Testis (tissue), 3 donors: ENCODE measurements around the gene GPC1. TPM values are rescaled to one million over a fixed set of nuclear protein-coding genes. Genes with fewer than 3 reads are reported as not detected.
A peak's percentile ranks its signal among the peaks of the same experiment; 100 is the strongest.

Source experiments
- DNase-seq: peaks from one replicate; pipeline ENCODE4 v3.0.0-alpha.2; 2019
- H3K27ac ChIP-seq, 2 donors: fragments of 200-600 bp; sonication (generic); one replicate each; pipeline ENCODE4 v1.5.1; 2019
- H3K27me3 ChIP-seq: fragments of 200-600 bp; sonication (generic); one replicate; pipeline ENCODE4 v1.5.1; 2019
- H3K36me3 ChIP-seq: fragments of 200-600 bp; sonication (generic); one replicate; pipeline ENCODE4 v1.5.1; 2017; ENCODE audit warnings: low read depth; ENCODE audit errors: missing control alignments
- H3K4me1 ChIP-seq: fragments of 200-600 bp; sonication (generic); one replicate; pipeline ENCODE4 v1.5.1; 2019
- H3K4me3 ChIP-seq, 2 donors: fragments of 200-600 bp; sonication (generic); one replicate each; pipeline ENCODE4 v1.5.1; 2017 to 2019
- H3K9me3 ChIP-seq: fragments of 200-600 bp; sonication (generic); one replicate; pipeline ENCODE4 v1.5.1; 2017
- CTCF ChIP-seq, 3 experiments: fragments of 450-650 bp in 2 of 3; fragments of 200-600 bp in 1 of 3; sonication (generic) in 1 of 3; IDR thresholded peaks; one replicate each; pipeline ENCODE4 v1.5.1; 2016 to 2019; ENCODE audit warnings: antibody characterized with exemption in 3 of 3, mild to moderate bottlenecking in 2 of 3, moderate library complexity in 1 of 3
- POLR2A ChIP-seq: fragments of 450-650 bp; IDR thresholded peaks from one replicate; pipeline ENCODE4 v1.6.1; 2017; ENCODE audit warnings: antibody characterized with exemption, mild to moderate bottlenecking, moderate library complexity
- WGBS, 2 donors: methylation state at CpG; one replicate each; pipeline ENCODE4 v1.1.5; 2018; 5-methylcytosine and 5-hydroxymethylcytosine counted together
- intact Hi-C: fragments of 100-400 bp; cut with DNase I; formaldehyde crosslinking; loops from one replicate; pipeline ENCODE4 v1.15.1; 2023; ENCODE audit warnings: low total_unique reads
- polyA plus RNA-seq: library from polyadenylated mRNA; stranded (reverse); fragments of 350-450 nt; fragmentation: Illumina TruSeq; extraction: RNeasy Lipid Tissue Mini Kit (QIAGEN cat#74804); gene quantifications from one replicate; pipeline ENCODE4 v1.2.3, GENCODE V29; 2014; ENCODE audit warnings: low read depth, low replicate concordance; ENCODE audit not compliant: insufficient read depth
- total RNA-seq, 2 donors: library from RNA; depleted of rRNA; stranded (reverse); fragments of >200 nt; gene quantifications; one replicate each; pipeline ENCODE4 v1.2.3, GENCODE V29; 2016

The GPC1 gene
- total and polyA plus RNA-seq, 3 donors from 2014 or later = 74.2 to 479 (median 244) TPM

GRCh38 chr2:240458044-240458899 is 22.8 kb downstream of the GPC1 start:
- no peaks in the 10 kb centered on the region for H3K36me3 ChIP-seq
- no peak for TF ChIP-seq POLR2A
- 75 to 83% methylated on average over 7 to 16 of the region's 16 CpGs for WGBS, 2 donors
- intact Hi-C loops = no loop called here
- H3K27ac ChIP-seq = no peak overlapping the region
- H3K4me1 ChIP-seq = peaks cover 47% of the 10 kb centered on the region
- H3K27me3 ChIP-seq = no peaks in the 10 kb centered on the region
- DNase-seq = no peak
- no peak overlapping the region for H3K4me3 ChIP-seq
- H3K9me3 ChIP-seq = no peaks in the 10 kb centered on the region

- Histone ChIP-seq H3K36me3 (no peaks in the 10 kb centered on the region), H3K9me3 (no peaks in the 10 kb centered on the region), H3K4me1 (peaks cover 46% of the 10 kb centered on the region), H3K4me3 (no peak overlapping the region), H3K27ac (no peak overlapping the region), H3K27me3 (no peaks in the 10 kb centered on the region)
- 75 to 100% methylated on average over 3 to 10 of the region's 18 CpGs for WGBS, 2 donors
- DNase-seq = no peak
- TF ChIP-seq CTCF (IDR thresholded peaks at IDR 0.05) (no peak), POLR2A (no peak)
- intact Hi-C loops = no loop called here
Observed at GRCh38 chr2:240458900-240459391, 23.5 kb downstream of the GPC1 start.

- Histone ChIP-seq H3K27ac (no peak overlapping the region), H3K9me3 (no peaks in the 10 kb centered on the region), H3K36me3 (no peaks in the 10 kb centered on the region), H3K4me3 (no peak overlapping the region), H3K27me3 (no peaks in the 10 kb centered on the region), H3K4me1 (peaks cover 41% of the 10 kb centered on the region)
- TF ChIP-seq POLR2A = no peak
- TF ChIP-seq CTCF (IDR thresholded peaks at IDR 0.05) = no peak
- peak; percentile 20 for DNase-seq
- intact Hi-C loops = no loop called here
- WGBS, 2 donors = 61 to 97% methylated on average over 7 to 21 of the region's 23 CpGs
Observed at GRCh38 chr2:240459401-240460252, 24.2 kb downstream of the GPC1 start.

GRCh38 chr2:240460253-240460711 is 24.8 kb downstream of the GPC1 start:
- no peak overlapping the region for H3K4me3 ChIP-seq
- intact Hi-C loops = no loop called here
- H3K27ac ChIP-seq = no peak overlapping the region
- H3K9me3 ChIP-seq = no peaks in the 10 kb centered on the region
- no peaks in the 10 kb centered on the region for H3K27me3 ChIP-seq
- TF ChIP-seq CTCF (IDR thresholded peaks at IDR 0.05) (no peak), POLR2A (no peak)
- DNase-seq = peak; percentile 13
- WGBS, 2 donors = 90 to 98% methylated on average over 12 to 16 of the region's 16 CpGs
- H3K4me1 ChIP-seq = peaks cover 34% of the 10 kb centered on the region
- no peaks in the 10 kb centered on the region for H3K36me3 ChIP-seq
